Measurements from ENCODE around the gene FAT1. TPM values are rescaled to one million over a fixed set of nuclear protein-coding genes. Genes with fewer than 3 reads are reported as not detected.

FAT1 gene
- total and polyA plus RNA-seq, 9 of the 15 experiments (the other 6 are each of a cell fraction or from before 2014, with no cell fraction given): 6.0 to 38.4 (median 21.4) TPM

DNA sequence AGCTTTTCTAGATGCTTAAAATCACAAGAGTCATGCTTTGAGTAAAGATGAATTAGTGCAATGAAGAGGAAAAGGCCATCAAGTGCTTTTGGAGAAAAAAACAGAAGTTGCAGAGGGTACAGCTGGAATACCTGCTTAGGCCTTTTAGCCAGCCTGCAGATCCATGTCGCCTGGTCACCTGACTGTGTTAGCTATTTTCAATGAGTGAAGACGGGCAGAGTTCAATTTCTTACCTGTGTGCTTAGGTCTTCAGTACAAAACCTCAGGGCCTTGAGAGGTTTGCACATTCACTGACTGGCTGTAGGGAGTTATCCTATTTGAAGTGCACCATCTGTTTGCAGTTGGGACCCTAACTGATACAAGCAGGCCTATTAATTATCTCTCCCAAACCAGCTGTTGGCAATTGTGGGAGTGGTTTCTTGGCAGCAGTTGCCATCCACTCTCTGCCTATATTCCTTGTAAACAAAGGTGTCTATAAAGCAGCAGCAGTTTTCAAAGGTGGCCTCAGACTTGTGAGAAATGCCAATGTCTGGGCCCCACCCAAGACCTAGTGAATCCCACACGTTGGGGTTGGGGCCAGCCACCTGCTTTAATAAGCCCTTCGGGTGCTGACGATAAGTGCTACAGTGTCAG, 16.3 kb upstream of the FAT1 start (continued):
- TF ChIP-seq, protein P1, sequence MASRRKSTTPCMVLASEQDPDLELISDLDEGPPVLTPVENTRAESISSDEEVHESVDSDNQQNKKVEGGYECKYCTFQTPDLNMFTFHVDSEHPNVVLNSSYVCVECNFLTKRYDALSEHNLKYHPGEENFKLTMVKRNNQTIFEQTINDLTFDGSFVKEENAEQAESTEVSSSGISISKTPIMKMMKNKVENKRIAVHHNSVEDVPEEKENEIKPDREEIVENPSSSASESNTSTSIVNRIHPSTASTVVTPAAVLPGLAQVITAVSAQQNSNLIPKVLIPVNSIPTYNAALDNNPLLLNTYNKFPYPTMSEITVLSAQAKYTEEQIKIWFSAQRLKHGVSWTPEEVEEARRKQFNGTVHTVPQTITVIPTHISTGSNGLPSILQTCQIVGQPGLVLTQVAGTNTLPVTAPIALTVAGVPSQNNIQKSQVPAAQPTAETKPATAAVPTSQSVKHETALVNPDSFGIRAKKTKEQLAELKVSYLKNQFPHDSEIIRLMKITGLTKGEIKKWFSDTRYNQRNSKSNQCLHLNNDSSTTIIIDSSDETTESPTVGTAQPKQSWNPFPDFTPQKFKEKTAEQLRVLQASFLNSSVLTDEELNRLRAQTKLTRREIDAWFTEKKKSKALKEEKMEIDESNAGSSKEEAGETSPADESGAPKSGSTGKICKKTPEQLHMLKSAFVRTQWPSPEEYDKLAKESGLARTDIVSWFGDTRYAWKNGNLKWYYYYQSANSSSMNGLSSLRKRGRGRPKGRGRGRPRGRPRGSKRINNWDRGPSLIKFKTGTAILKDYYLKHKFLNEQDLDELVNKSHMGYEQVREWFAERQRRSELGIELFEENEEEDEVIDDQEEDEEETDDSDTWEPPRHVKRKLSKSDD (conservative IDR thresholded peaks at IDR 0.05; ENCODE audit: low read length): no peak
- TF ChIP-seq BRF1 (IDR thresholded peaks at IDR 0.05; ENCODE audit: borderline replicate concordance, extremely low read depth, insufficient read length) (no peak), TCF3 (CRISPR knock-in tag; IDR thresholded peaks at IDR 0.05) (peak; percentile 47; the same call in 1 of the 2 replicates), ZNF780A (CRISPR knock-in tag; IDR thresholded peaks at IDR 0.05) (no peak), ZSCAN32 (CRISPR knock-in tag; IDR thresholded peaks at IDR 0.05) (no peak), CBFA2T2 (conservative IDR thresholded peaks at IDR 0.05) (peak; percentile 59), NCOR1 (IDR thresholded peaks at IDR 0.05) (peak; percentile 52; the same call in 1 of the 2 replicates), SMARCA4 (IDR thresholded peaks at IDR 0.05) (no peak)
- TF ChIP-seq, protein P2, sequence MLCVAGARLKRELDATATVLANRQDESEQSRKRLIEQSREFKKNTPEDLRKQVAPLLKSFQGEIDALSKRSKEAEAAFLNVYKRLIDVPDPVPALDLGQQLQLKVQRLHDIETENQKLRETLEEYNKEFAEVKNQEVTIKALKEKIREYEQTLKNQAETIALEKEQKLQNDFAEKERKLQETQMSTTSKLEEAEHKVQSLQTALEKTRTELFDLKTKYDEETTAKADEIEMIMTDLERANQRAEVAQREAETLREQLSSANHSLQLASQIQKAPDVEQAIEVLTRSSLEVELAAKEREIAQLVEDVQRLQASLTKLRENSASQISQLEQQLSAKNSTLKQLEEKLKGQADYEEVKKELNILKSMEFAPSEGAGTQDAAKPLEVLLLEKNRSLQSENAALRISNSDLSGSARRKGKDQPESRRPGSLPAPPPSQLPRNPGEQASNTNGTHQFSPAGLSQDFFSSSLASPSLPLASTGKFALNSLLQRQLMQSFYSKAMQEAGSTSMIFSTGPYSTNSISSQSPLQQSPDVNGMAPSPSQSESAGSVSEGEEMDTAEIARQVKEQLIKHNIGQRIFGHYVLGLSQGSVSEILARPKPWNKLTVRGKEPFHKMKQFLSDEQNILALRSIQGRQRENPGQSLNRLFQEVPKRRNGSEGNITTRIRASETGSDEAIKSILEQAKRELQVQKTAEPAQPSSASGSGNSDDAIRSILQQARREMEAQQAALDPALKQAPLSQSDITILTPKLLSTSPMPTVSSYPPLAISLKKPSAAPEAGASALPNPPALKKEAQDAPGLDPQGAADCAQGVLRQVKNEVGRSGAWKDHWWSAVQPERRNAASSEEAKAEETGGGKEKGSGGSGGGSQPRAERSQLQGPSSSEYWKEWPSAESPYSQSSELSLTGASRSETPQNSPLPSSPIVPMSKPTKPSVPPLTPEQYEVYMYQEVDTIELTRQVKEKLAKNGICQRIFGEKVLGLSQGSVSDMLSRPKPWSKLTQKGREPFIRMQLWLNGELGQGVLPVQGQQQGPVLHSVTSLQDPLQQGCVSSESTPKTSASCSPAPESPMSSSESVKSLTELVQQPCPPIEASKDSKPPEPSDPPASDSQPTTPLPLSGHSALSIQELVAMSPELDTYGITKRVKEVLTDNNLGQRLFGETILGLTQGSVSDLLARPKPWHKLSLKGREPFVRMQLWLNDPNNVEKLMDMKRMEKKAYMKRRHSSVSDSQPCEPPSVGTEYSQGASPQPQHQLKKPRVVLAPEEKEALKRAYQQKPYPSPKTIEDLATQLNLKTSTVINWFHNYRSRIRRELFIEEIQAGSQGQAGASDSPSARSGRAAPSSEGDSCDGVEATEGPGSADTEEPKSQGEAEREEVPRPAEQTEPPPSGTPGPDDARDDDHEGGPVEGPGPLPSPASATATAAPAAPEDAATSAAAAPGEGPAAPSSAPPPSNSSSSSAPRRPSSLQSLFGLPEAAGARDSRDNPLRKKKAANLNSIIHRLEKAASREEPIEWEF (CRISPR knock-in tag; IDR thresholded peaks at IDR 0.05): no peak
- TF ChIP-seq, protein P3, sequence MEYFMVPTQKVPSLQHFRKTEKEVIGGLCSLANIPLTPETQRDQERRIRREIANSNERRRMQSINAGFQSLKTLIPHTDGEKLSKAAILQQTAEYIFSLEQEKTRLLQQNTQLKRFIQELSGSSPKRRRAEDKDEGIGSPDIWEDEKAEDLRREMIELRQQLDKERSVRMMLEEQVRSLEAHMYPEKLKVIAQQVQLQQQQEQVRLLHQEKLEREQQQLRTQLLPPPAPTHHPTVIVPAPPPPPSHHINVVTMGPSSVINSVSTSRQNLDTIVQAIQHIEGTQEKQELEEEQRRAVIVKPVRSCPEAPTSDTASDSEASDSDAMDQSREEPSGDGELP (CRISPR knock-in tag; IDR thresholded peaks at IDR 0.05; ENCODE audit: borderline replicate concordance): peak; percentile 43; the same call in 1 of the 2 replicates
- TF ChIP-seq, protein P4, sequence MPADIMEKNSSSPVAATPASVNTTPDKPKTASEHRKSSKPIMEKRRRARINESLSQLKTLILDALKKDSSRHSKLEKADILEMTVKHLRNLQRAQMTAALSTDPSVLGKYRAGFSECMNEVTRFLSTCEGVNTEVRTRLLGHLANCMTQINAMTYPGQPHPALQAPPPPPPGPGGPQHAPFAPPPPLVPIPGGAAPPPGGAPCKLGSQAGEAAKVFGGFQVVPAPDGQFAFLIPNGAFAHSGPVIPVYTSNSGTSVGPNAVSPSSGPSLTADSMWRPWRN (IDR thresholded peaks at IDR 0.05; ENCODE audit: low read depth): no peak
- TF ChIP-seq, protein P5, sequence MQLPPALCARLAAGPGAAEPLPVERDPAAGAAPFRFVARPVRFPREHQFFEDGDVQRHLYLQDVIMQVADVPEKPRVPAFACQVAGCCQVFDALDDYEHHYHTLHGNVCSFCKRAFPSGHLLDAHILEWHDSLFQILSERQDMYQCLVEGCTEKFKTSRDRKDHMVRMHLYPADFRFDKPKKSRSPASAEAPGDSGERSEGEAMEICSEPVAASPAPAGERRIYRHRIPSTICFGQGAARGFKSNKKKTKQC (CRISPR knock-in tag; IDR thresholded peaks at IDR 0.05): no peak
- TF ChIP-seq, protein P6, sequence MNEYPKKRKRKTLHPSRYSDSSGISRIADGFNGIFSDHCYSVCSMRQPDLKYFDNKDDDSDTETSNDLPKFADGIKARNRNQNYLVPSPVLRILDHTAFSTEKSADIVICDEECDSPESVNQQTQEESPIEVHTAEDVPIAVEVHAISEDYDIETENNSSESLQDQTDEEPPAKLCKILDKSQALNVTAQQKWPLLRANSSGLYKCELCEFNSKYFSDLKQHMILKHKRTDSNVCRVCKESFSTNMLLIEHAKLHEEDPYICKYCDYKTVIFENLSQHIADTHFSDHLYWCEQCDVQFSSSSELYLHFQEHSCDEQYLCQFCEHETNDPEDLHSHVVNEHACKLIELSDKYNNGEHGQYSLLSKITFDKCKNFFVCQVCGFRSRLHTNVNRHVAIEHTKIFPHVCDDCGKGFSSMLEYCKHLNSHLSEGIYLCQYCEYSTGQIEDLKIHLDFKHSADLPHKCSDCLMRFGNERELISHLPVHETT (CRISPR knock-in tag; conservative IDR thresholded peaks at IDR 0.05 in 1 of 2, IDR thresholded peaks at IDR 0.05 in 1 of 2): no peak
